22Rv1 (cell line): ENCODE results near the gene SYNPO2.

Source experiments
- CTCF ChIP-seq: fragments of 450-650 bp; IDR thresholded peaks from 2 replicates; pipeline ENCODE4 v1.5.1; 2017; ENCODE audit warnings: mild to moderate bottlenecking
- ZFX ChIP-seq: fragments of 450-650 bp; IDR thresholded peaks from 2 replicates; pipeline ENCODE4 v1.6.1; 2017; ENCODE audit warnings: antibody characterized with exemption, borderline replicate concordance

GRCh38 chr4:119046263-119046662 lies 157.6 kb downstream of the SYNPO2 start:
- no peak for TF ChIP-seq CTCF
- no peak for TF ChIP-seq ZFX
